Mammary epithelial cell (primary cell): ENCODE measurements around the gene KRT3.

Experiments used
- EZH2 ChIP-seq: IDR thresholded peaks from 2 replicates; pipeline ENCODE4 v1.6.1; 2012; ENCODE audit warnings: low read length, inconsistent platforms, borderline replicate concordance
- TF ChIP-seq, protein P1 (sequence below), 2 donors: IDR thresholded peaks in 1 of 2; conservative IDR thresholded peaks in 1 of 2; 2 replicates each; pipeline ENCODE4 v1.5.1; 2011 to 2012; ENCODE audit warnings: inconsistent platforms in 2 of 2, low read length in 2 of 2, mild to moderate bottlenecking in 2 of 2, control low read depth in 1 of 2, low read depth in 1 of 2; ENCODE audit not compliant: insufficient read depth in 1 of 2; ENCODE audit errors: extremely low read depth in 1 of 2

DNA sequence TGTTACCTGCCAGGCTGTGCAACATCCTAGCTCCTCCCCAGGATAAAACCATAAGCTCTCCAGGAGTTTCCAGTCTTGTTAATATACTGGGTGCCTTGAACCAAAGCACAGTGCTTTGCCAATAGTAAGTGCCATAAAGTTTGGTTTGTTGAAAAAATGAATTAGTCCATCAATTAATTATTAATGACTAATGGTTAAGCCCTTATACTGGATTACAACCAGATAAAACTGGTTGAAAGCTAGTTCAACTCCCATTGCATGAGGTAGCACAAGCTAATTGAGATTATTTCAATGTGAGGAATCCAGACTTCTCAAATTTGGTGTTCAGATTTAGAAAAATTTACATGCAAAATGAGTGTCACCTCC, 1.6 kb upstream of the KRT3 start:
- TF ChIP-seq, protein P1, sequence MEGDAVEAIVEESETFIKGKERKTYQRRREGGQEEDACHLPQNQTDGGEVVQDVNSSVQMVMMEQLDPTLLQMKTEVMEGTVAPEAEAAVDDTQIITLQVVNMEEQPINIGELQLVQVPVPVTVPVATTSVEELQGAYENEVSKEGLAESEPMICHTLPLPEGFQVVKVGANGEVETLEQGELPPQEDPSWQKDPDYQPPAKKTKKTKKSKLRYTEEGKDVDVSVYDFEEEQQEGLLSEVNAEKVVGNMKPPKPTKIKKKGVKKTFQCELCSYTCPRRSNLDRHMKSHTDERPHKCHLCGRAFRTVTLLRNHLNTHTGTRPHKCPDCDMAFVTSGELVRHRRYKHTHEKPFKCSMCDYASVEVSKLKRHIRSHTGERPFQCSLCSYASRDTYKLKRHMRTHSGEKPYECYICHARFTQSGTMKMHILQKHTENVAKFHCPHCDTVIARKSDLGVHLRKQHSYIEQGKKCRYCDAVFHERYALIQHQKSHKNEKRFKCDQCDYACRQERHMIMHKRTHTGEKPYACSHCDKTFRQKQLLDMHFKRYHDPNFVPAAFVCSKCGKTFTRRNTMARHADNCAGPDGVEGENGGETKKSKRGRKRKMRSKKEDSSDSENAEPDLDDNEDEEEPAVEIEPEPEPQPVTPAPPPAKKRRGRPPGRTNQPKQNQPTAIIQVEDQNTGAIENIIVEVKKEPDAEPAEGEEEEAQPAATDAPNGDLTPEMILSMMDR (conservative IDR thresholded peaks at IDR 0.05 in 1 of 2, IDR thresholded peaks at IDR 0.05 in 1 of 2; ENCODE audit: extremely low read depth in 1 of 2, insufficient read depth in 1 of 2, low read depth in 1 of 2, low read length in 2 of 2), result no peak
- no peak for TF ChIP-seq EZH2
